GM10248 (cell line): ENCODE results near the gene PLCB4.

Source experiments
- CTCF ChIA-PET: fragments of 300-600 bp; sonication (Branson Sonifier 250); formaldehyde crosslinking; extraction: SDS; loops from one replicate; lab custom pipeline; 2021; ENCODE audit warnings: antibody characterized with exemption; lab: Yijun Ruan, JAX
- POLR2A ChIA-PET: fragments of 350-650 bp; sonication (Branson Sonifier 250); formaldehyde crosslinking; extraction: SDS; loops from one replicate; lab custom pipeline; 2020; ENCODE audit warnings: antibody characterized with exemption; lab: Yijun Ruan, JAX
- DNase-seq: peaks from one replicate; pipeline ENCODE4 v3.0.0; 2012; ENCODE audit errors: extremely low spot score
- TF ChIP-seq, protein P1 (sequence below): IDR thresholded peaks from 2 replicates; pipeline ENCODE4 v1.5.1; 2012; ENCODE audit warnings: mild to moderate bottlenecking, low read depth; ENCODE audit errors: extremely low read depth, missing control alignments, control extremely low read depth

Gene PLCB4

DNA sequence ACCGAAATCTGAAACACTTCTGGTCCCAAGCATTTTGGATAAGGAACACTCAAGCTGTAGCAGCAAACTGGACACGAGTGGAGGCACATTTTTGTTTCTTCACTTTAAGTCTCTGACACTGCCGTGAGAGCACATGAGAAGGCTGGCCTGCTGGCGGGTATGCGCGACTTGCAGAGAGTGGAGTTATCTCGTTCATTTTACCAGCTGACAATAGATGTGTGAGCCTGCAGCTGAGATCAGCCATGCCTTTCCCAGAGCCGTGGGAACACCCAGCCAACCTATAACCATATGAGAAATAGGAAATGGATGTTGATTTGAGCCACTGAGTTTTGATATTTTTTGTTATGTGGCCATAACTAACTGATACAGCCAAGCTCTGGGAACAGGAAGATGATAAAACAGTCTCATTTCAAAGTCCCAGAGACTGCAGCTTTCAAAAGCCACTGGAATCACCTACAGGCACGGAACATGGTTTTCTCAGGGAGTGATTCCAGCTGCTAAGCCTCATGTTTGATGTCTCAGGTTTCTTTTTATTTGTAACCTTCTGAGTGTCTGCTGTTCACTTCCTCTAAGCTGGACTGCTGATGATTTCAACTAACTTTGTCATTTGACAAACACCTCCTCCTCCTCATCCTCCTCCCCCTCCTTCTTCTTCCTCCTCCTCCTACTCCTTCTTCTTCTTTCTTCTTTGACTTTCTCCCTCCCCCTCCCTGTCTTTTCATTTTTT, 416.9 kb downstream of the PLCB4 start:
- ChIA-PET POLR2A (no interaction called here), CTCF (interaction anchor here (1.0 kb wide), 1 partner anchor 27 kb away, joined by 3 read pairs; no protein-coding TSS in a partner anchor)
- DNase-seq = no peak
- TF ChIP-seq, protein P1, sequence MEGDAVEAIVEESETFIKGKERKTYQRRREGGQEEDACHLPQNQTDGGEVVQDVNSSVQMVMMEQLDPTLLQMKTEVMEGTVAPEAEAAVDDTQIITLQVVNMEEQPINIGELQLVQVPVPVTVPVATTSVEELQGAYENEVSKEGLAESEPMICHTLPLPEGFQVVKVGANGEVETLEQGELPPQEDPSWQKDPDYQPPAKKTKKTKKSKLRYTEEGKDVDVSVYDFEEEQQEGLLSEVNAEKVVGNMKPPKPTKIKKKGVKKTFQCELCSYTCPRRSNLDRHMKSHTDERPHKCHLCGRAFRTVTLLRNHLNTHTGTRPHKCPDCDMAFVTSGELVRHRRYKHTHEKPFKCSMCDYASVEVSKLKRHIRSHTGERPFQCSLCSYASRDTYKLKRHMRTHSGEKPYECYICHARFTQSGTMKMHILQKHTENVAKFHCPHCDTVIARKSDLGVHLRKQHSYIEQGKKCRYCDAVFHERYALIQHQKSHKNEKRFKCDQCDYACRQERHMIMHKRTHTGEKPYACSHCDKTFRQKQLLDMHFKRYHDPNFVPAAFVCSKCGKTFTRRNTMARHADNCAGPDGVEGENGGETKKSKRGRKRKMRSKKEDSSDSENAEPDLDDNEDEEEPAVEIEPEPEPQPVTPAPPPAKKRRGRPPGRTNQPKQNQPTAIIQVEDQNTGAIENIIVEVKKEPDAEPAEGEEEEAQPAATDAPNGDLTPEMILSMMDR = no peak

DNA sequence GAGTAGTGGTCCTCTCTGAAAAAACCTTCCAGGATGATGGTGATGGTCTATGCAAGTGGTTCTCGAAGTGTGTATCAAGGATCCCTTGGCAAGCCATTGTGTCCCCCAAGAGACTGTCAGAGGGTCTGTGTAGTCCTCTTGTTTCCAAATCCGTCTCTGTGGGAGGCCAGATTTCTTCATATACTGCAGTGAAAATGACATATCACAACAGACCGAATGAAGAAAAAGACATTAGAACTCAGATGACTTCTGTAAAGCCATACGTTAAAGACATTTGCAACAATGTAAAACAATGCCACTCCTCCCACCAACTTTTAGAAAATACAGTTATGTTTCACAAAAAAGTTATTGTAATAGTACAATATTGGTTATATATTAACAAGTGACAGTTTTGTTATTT, 418.3 kb downstream of the PLCB4 start:
- TF ChIP-seq, protein P1 = no peak
- POLR2A ChIA-PET = no interaction called here
- no peak for DNase-seq
- CTCF ChIA-PET = interaction anchor here (0.8 kb wide), 1 partner anchor 12 kb away, joined by 3 read pairs; no protein-coding TSS in a partner anchor

- CTCF ChIA-PET = no interaction called here
Measured at GRCh38 chr20:9488063-9488462, 419.2 kb downstream of the PLCB4 start.

GRCh38 chr20:9490161-9490560, 421.3 kb downstream of the PLCB4 start:
- TF ChIP-seq, protein P1 = no peak
- POLR2A ChIA-PET = no interaction called here
- DNase-seq = no peak
- CTCF ChIA-PET = no interaction called here

More at GRCh38 chr20:9488063-9488462, 419.2 kb downstream of the PLCB4 start:
- DNase-seq = no peak
- TF ChIP-seq, protein P1 = no peak
- POLR2A ChIA-PET = no interaction called here

DNA sequence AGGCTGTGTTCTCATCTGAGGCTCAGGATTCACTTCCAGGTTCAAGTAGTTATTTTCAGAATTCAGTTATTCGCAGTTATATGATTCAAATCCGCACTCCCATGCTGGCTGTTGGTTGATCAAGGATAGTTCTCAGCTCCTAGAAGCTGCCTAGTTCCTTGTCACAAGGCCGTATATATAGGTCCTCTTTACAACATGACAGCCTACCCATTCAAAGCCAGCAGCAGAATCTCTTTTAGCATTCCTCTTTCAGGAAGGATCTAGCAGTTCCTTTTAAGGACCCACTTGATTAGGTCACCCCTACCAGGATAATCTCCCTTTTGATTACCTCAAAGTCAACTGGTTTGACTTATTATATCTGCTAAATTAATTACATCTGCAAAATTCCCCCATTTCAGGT, 421.7 kb downstream of the PLCB4 start:
- DNase-seq = no peak
- CTCF ChIA-PET = no interaction called here
- POLR2A ChIA-PET = no interaction called here

DNA sequence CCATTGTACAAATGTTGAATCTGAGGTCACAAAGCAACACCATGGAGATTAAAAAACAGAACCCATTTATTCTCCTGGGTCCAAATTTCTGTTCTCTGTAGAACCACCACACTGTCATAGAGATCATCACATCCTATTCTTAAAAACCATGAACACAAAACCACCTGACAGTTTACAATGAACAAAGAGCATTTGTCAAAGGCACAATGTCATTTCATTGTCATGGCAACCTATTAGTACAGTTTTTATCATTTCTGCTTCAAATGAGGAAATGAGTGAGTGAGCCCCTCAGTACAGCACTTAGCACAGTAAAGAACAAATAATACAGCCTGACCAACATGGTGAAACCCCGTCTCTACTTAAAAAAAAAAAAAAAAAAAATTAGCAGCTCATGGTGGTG, 422.4 kb downstream of the PLCB4 start:
- TF ChIP-seq, protein P1 = no peak
- POLR2A ChIA-PET = no interaction called here
- no peak for DNase-seq
- CTCF ChIA-PET = no interaction called here

More for the DNA sequence above, 421.7 kb downstream of the PLCB4 start:
- TF ChIP-seq, protein P1 = no peak

GRCh38 chr20:9492067-9492466, 423.2 kb downstream of the PLCB4 start:
- TF ChIP-seq, protein P1 = no peak
- ChIA-PET CTCF (no interaction called here), POLR2A (no interaction called here)
- DNase-seq = no peak
